CD4-positive, alpha-beta T cell treated with Interleukin-6 for 4 hours (primary cell): ENCODE results near the gene MARCHF9.
"Not testable (repeated sequence)": the region's sequence is repeated elsewhere in the genome, so short reads cannot be mapped to it uniquely, and the experiment has no call there.

Experiments
- DNase-seq: peaks from one replicate; pipeline ENCODE4 v3.0.0-alpha.2; 2020; ENCODE audit warnings: mixed read lengths

Gene MARCHF9

DNA sequence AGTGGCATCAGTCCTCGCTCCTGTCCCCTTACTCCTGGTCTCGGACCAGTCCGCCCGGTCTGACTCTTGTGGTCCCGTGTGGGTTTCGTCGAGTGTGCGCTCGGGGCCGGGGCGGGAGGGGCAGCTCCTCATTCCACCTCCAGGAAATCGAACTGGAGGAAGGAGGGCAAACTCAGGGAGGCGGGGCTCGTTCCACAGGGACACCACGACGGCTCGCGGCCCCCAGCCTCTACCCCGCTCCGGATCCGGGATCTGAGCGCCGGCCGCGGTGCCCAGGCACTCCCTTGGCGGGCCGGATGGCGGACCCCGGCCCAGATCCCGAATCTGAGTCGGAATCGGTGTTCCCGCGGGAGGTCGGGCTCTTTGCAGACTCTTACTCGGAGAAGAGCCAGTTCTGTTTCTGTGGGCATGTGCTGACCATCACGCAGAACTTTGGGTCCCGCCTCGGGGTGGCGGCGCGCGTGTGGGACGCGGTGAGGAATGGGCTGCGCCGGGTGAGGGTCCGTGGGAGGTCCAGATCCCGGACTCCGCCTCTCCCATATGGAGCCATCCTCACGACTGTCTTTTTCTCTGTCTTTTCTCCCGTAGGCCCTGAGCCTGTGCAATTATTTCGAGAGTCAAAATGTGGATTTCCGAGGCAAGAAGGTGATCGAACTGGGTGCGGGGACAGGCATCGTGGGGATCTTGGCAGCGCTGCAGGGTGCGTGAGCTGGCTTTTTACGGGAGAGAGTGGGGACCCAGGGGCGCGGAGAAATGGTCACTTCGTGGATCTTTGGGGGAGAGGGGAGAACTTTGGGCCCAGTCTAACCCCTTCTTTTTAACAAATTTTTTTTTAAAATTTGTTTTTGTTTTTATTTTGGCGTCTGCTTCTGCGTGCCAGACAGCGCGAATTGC is 17.8 kb downstream of the MARCHF9 start, which contains the start of gene EEF1AKMT3:
EEF1AKMT3 (plus strand) TSS at position 186 of the 894 bp plus-strand sequence; CDS start at position 297, 111 bp downstream.
- DNase-seq, result peak; percentile 56

DNA sequence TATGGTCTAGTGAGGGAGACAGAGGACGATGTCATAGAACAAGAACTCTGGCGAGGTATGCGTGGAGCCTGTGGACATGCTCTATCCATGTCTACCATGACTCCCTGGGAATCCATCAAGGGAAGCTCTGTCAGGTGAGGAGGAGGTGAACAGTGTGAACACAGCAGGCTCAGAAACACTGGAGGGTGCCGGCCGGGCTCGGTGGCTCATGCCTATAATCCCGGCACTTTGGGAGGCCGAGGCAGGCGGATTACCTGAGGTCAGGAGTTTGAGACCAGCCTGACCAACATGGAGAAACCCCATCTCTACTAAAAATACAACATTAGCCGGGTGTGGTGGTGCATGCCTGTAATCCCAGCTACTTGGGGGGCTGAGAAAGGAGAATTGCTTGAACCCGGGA is 19.7 kb downstream of the MARCHF9 start:
- DNase-seq, result not testable (repeated sequence)

DNA sequence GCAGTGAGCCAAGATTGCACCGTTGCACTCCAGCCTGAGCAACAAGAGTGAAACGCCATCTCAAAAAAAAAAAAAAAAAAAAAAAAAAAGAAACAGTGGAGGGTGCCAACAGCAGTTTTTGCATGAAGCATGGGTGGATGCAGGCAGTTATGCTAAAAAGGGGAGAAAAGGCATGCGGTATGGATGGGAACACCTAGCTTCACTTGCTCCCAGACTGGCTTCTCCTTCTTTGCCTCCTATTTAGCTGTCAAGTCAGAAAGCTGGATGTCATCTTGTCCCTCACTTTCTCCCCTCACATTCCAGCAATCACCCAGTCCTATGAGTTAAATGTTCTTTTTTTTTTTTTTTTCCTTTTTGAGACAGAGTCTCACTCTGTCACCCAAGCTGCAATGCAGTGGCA is 20.1 kb downstream of the MARCHF9 start:
- no peak for DNase-seq

DNA sequence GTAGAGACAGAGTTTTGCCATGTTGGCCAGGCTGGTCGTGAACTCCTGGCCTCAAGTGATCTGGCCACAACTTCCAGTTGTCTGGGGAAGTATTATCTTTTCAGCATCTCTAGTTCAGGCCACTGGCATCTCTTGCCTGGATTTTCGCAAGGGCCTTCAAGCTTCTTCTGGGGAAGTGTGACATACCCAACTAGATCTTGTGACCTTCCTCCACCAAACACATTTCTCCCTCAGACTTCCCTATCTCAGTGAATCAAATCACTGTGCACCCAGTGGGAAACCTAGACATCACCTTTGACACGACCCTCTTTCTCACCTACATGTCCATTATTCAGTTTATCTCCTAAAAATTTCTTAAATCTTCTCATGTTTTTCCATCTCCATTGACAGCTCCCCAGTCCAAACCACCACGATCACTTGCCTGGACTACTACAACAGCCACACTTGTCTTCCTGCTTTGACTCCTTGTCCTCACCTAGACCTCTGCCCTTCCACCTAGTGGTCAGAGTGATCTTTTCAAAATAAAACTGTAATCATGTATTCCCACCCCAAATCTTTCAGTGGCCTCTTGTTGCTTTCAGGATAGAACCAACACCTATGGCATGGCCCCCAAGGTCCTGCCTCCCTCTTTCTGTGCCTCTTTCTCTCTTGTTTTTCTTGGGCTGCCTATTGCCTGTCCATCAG is 20.8 kb downstream of the MARCHF9 start:
- no peak for DNase-seq

DNA sequence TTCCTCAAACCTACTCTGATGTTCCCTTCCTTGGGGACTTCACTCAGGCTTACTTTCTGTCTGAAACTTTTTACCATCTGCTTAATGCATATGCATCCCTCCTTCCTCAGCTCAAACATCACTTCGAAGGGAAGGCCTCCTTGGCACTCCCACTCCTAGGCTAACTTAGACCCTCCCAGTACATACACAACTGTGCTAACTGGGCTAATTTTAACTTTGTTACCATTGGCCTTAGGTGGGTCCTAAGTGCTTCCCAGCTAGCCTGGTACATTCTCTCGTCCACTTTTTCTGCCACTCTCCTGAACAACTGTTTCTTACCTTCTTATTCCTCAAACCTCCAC is 21.3 kb downstream of the MARCHF9 start:
- no peak for DNase-seq

DNA sequence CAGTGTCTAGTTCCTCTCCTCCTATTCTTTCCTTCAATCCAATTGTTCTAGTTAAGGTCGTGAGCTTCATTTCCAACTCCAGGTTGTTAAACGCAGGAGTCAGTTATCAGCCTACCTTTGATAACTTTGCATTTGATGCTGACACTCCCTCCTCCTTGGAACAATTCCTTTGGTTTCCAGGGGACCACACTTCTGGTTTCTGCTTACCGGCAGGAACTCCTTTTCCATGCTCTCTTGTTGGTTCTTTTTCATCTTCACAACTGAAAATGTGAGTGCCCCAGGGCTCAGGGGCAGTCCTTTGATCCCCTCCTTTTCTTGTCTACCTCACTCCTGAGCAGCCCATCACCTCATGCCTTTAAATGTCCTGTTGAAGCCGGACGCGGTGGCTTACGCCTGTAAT is 22.5 kb downstream of the MARCHF9 start:
- no peak for DNase-seq

DNA sequence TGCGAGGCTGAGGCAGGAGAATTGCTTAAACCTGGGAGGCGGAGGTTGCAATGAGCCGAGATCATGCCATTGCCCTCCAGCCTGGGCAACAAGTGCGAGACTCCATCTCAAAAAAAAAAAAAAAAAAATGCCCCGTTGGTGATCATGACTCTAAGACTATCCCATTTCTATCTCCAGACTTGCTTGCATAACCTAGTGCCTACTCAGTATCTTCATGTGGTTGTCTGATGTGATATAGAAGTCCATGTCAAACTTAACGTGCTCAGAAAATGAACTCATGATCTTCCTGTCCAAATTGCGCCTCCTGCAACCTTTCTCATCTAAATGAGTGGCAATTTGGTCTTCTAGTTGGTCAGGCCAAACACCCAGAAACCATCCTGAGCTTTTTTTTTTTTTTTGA is 23.0 kb downstream of the MARCHF9 start:
- DNase-seq, result no peak

DNA sequence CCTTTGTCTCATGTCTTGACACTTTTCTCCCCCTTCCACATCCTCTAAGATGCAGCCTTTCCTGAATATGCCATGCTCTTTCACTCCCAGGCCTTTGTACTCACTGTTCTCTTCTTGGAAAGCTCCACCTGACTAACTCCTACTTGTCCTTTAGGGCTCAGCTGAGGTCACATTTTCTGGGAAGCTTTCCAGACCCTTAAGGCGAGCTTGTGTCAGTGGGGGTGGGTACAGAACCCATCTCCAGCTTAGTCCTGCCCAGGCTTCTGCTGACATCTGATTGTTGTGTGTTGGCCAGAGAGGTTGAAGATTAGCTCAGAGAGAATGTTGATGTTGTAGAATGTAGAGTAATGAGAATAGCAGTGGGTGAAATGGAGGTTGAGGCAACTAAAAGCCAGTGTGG is 24.8 kb downstream of the MARCHF9 start:
- no peak for DNase-seq

DNA sequence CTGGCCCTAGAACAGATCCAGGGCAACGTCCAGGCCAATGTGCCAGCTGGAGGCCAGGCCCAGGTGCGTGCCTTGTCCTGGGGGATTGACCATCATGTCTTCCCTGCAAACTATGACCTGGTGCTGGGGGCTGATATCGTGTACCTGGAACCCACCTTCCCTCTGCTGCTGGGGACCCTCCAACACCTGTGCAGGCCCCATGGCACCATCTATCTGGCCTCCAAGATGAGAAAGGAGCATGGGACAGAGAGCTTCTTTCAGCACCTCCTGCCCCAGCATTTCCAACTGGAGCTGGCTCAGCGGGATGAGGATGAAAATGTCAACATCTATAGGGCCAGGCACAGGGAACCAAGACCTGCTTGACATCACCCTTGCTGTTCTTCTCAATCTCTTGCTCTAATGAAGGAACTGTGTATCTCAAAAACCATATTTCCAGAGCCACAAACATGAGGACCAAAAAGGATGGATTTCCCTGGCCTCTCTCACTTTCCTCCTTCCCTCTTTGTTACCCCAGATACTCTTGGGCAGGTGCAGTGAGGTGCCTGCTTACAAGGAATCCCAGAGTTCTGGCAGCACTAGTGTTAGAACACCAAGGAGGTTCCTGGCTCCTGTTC is 25.5 kb downstream of the MARCHF9 start:
- no peak for DNase-seq

DNA sequence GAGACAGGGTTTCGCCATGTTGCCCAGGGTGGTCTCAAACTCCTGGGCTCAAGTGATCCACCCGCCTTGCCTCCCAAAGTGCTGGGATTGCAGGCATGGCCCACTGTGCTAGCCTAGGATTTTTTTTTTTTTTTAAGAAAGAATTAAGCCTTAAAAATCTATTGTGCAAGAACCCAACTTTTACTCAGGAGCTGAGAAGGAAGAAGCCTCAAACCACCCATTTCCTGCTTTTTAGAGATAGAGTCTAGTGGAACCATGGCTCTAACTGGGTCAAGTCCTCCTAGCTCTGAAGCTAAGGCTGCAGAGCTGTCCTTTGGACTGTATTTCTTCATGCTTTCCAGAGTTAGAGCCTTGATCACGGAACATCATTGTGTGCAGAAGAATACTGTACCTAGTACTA is 26.3 kb downstream of the MARCHF9 start:
- DNase-seq, result no peak

DNA sequence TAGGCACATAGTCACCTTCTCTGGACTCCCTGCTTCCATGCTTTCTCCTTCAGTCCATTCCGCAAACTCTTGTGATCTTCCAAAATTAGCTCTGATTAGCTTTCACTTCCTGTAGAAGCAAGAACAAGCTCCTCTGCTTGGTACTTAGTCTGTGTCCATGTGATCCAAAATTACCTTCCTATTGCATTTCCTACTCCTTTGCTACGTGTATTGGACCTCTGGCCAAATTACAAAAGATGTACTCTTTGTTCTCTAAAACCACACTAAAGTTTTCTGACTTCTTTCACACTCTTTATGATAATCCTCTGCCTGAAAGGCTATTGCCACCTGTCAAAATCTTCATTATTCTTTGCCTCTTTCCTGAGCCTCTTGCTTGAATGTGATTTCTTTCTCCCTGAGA is 26.9 kb downstream of the MARCHF9 start:
- DNase-seq, result no peak

DNA sequence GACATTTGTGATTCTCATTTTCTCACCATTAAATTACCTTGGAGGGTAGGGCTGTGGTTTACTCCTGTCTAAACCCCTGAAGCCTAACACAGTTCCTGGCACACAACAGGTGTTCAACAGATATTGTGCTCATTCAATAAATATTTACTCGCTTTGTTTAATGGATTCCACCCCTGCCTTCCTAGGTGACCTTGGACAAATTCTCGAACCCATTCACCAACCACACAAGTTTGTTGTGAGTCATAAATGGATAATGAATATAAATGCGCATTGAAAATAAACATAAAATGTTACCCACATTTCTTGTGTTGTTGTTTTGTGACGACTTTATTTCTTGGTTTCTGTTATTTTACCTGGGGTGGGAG is 27.3 kb downstream of the MARCHF9 start:
- DNase-seq, result no peak

DNA sequence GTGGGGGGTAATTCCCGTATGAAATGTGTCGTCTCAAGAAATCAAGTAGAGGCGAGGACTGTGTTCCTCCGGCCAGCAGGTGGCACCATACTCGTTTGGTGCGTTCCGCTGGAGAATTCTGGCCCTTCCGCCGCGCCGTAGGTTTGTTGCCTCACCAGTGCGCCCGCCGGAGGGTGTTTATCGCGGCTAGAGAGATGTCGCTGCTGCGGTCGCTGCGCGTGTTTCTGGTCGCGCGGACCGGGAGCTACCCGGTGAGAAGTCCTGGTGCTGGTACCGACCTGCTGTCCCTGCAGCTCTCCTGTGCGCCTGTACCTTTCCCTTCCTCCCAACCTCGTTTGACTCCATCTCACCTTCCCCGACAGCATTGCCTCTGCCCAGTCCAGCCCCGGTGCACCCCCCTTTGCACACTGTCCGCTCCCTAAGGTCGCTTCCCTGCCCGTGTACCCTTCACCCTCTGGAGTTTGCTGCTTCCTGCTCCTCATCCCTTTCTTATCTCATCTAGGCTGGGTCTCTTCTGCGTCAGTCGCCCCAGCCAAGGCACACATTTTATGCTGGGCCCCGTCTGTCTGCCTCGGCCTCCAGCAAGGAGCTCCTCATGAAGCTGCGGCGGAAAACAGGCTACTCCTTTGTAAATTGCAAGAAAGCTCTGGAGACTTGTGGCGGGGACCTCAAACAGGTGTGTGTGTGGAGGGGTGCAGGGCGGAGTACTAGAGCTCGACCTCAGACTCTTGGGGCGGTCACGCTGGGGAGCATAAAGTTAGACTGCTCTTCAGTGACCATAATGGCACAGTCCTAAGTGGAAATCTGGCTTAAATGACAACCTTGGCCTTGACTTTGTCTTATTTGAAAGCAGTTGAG is 27.9 kb downstream of the MARCHF9 start, which contains the start of gene TSFM:
TSFM (plus strand) TSS at position 180 of the 858 bp plus-strand sequence; CDS start at position 195, 15 bp downstream.
- DNase-seq, result peak; percentile 98

DNA sequence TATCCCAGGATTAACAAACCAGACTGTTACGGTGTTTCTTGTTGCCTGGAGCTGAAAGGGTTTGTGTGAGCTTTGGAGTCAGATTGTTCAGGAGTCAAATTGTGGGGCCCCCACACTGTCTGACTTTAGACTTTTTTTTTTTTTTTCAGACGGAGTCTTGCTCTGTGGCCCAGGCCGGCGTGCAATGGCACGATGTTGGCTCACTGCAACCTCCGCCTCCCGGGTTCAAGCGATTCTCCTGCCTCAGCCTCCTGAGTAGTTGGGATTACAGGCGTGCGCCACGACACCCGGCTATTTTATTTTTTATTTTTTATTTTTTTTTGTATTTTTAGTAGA is 28.5 kb downstream of the MARCHF9 start:
- DNase-seq, result no peak

DNA sequence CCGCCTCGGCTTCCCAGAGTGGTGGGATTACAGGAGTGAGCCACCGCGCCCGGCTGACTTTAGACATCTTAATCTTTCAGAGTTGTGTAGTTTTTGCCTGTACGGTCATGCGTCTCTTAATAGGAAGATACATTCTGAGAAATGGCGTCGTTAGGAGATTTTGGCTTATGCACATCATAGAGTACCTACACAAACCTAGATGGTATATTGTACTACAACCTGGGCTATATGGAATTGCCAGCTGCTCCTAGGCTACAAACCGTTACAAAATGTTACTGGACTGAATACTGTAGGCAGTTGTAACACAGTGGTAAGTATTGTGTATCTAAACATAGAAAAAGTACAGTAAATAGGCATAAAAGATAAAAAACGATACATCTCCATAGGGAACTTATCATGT is 29.0 kb downstream of the MARCHF9 start:
- DNase-seq, result no peak

DNA sequence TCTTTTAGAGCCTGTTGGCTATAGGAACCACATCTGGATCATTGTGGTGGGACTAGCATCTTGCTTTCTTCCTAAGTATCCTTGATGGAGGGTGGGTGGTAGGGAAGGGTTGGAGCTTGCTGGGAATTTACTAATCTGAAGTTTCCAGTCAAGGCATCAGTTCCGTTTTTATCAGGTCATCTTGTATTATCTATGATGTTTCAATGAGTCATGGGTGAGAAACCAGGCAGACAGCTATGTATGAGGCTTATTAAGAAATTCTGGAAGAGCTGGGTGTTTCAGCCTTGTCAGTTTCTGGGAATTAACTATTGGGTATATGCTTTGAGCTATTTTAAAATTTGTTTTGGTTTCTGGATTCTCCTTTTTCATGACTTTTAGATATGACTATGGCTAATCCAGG is 39.0 kb downstream of the MARCHF9 start:
- DNase-seq, result no peak

DNA sequence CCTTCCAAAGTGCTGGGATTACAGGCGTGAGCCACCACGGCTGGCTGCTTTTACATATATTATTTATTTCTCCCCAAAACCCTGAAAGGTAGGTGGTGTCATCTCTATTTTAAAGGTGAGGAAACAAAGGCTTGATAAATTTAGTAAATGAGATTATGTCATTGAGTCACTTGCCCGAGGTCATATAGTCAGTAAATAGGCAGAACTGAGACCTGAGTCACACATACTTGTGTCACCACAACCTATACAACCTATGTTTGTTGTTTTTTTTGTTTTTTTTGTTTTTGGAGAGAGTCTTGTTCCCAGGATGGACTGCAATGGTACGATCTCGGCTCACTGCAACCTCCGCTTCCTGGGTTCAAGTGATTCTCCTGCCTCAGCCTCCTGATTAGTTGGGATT is 40.5 kb downstream of the MARCHF9 start:
- DNase-seq, result no peak

DNA sequence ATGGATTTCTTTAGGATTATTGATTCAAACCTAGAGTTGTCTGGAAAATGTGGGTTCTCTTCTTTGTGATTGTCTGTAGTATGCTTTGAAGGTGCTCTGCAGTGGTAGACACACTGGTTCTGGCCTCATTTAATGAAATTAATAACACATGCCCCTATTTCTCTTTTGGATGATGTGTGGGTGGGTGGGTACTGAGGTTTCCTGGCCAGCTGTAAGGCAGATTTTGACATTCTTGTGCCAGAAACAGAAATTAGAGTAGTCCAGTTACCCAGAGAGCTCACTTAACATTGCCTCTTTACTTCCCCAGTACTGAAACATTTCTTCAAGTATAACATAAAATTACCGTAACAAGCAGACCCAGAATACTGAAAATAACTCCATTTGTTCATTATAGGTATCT is 42.1 kb downstream of the MARCHF9 start:
- DNase-seq, result no peak

DNA sequence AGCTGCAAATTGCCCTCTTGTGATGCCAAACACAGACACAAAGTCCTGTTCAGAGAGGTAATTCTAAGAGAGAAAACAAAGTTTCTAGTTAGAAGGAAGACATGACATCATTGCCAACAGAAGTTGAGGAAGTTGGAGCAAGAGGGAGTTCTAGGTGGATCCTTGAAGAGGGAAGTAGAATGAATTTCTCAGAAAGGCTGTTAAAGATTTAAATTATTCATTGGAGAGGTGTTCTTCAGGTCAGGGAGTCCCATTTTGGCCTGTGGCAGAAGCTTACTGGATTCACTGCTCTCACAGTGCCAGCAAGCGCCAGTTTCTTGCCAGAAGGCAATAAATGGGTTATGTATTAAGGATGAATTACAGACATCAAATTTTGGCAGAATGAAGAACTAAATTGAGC is 43.0 kb downstream of the MARCHF9 start:
- no peak for DNase-seq

DNA sequence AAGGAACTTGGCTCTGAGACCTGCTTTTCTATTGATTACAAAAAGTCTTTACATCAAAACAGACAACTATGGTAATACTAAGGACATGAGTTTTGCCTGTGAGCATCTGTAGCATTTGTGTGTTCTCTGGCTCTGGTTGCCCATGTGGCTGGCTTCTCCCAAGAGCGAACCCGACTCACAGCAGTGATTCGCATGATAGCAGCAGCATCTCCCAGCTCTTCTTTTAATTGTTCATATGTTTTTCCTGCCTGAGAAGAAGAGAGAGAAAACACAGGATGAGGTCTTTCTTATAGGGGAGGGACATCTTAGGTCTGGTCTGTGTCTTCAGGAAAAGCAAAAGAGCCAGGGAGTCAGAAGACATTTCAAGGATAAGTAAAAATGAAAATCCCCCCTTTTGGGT is 46.1 kb downstream of the MARCHF9 start:
- DNase-seq, result no peak

DNA sequence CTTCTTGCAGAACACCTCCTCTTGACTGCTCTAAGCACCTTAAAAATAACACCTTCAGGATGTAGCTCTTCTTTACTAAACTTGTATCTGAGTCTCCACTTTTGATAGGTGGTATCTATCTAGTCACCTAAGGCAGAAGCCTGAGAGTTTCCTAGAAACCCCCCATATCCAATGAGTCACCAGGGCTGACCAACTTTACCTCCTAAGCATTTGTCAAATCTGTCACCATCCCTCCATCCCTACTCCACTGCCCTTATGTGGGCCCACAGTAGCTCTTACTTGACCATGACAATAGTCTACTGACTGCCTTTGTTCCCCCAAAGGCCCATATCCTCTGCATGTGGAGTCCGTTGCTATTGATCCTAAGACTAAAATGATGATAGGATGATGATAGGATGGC is 47.7 kb downstream of the MARCHF9 start:
- DNase-seq, result no peak

DNA sequence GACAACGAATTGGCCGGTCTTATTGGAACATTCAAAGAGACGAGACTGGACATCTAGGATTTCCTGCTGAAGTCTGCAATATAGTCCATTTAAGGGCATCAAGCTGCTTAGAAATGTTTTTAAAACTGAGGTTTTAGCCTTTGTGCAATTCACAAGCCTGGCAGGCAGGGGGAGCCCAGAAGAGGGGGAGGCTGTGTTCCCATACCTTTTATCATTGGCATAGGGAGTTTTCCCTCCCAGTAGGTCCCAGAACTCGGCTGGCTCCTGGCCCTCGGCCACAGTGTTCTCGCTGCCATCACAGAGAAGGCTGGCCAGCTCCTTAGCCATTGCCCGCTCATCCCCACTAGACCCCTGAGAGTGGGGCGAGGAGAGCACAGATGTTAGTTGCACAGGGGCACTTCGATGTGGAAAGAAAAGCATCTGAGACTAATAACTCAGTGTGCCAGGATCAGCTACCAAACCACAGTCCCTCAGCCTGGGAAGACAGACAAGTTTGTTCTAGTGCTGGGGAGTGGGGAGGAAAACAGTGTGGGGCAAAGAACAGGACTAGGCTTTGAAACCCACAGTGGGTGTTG is 48.5 kb downstream of the MARCHF9 start:
- DNase-seq, result peak; percentile 52

DNA sequence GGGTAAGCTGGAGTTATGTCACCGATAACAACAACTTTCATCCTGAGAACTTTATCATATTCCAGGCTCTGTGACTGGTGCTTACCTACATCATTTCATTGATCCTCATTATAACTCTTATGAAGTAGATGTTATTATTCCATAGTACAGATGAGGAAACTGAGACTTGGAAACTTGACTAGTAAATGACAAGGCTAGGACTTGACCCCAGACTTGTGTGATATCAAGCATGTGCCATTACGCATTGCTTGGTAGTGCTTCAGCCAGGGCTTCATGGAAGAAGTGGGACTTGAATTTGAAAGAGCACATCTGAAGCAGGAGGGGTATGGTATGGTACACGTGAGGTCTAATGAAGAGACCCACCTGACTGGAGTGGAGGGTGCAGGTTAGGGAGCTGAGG is 51.8 kb downstream of the MARCHF9 start:
- DNase-seq, result no peak
